ENCODE data around the gene SIT1.

Gene SIT1

GRCh38 chr9:35635730-35636129 lies 15.0 kb downstream of the SIT1 start:
- H3K36me3 Mint-ChIP-seq (ENCODE audit: low read depth) = peaks cover 6% of the 10 kb centered on the region
- no peaks in the 10 kb centered on the region for H3K9me3 Mint-ChIP-seq
- no peak overlapping the region for H3K4me3 Mint-ChIP-seq
- H3K27me3 Mint-ChIP-seq (ENCODE audit: low read depth) = no peaks in the 10 kb centered on the region
- peak overlapping the region in 2 of 3 experiments; percentile 11 to 60 for H3K27ac Mint-ChIP-seq
- peaks cover 10% of the 10 kb centered on the region for H3K4me1 Mint-ChIP-seq
- TF ChIP-seq CTCF (IDR thresholded peaks at IDR 0.05; ENCODE audit: unreplicated experiment in 3 of 3) = no peak

GRCh38 chr9:35629597-35629996 lies 21.1 kb downstream of the SIT1 start:
- Mint-ChIP-seq H3K4me3 (no peak overlapping the region), H3K9me3 (no peaks in the 10 kb centered on the region), H3K4me1 (no peaks in the 10 kb centered on the region), H3K36me3 (ENCODE audit: low read depth) (no peaks in the 10 kb centered on the region), H3K27me3 (ENCODE audit: low read depth) (no peaks in the 10 kb centered on the region), H3K27ac (no peak overlapping the region)
- no peak for TF ChIP-seq CTCF (IDR thresholded peaks at IDR 0.05; ENCODE audit: unreplicated experiment in 3 of 3)

GRCh38 chr9:35628389-35628991 lies 22.2 kb downstream of the SIT1 start:
- no peaks in the 10 kb centered on the region for H3K9me3 Mint-ChIP-seq
- H3K27ac Mint-ChIP-seq = no peak overlapping the region
- H3K27me3 Mint-ChIP-seq (ENCODE audit: low read depth) = no peaks in the 10 kb centered on the region
- TF ChIP-seq CTCF (IDR thresholded peaks at IDR 0.05; ENCODE audit: unreplicated experiment in 3 of 3) = no peak
- H3K36me3 Mint-ChIP-seq (ENCODE audit: low read depth) = no peaks in the 10 kb centered on the region
- H3K4me3 Mint-ChIP-seq = no peak overlapping the region
- H3K4me1 Mint-ChIP-seq = no peaks in the 10 kb centered on the region

- no peaks in the 10 kb centered on the region for H3K9me3 Mint-ChIP-seq
- H3K36me3 Mint-ChIP-seq (ENCODE audit: low read depth) = no peaks in the 10 kb centered on the region
- no peaks in the 10 kb centered on the region for H3K4me1 Mint-ChIP-seq
- H3K4me3 Mint-ChIP-seq = no peak overlapping the region
- no peaks in the 10 kb centered on the region for H3K27me3 Mint-ChIP-seq (ENCODE audit: low read depth)
- no peak overlapping the region for H3K27ac Mint-ChIP-seq
- no peak for TF ChIP-seq CTCF (IDR thresholded peaks at IDR 0.05; ENCODE audit: unreplicated experiment in 3 of 3)
Observed at GRCh38 chr9:35627575-35627974, 23.2 kb downstream of the SIT1 start.

- no peaks in the 10 kb centered on the region for H3K9me3 Mint-ChIP-seq
- TF ChIP-seq CTCF (IDR thresholded peaks at IDR 0.05; ENCODE audit: unreplicated experiment in 3 of 3) = no peak
- H3K4me1 Mint-ChIP-seq = peaks cover 10% of the 10 kb centered on the region
- H3K4me3 Mint-ChIP-seq = no peak overlapping the region
- H3K36me3 Mint-ChIP-seq (ENCODE audit: low read depth) = no peaks in the 10 kb centered on the region
- H3K27me3 Mint-ChIP-seq (ENCODE audit: low read depth) = peaks cover 39% of the 10 kb centered on the region
- peak overlapping the region in 1 of 3 experiments; percentile 71 for H3K27ac Mint-ChIP-seq
Observed at GRCh38 chr9:35619800-35620158, 31.0 kb downstream of the SIT1 start.
